Bronchial epithelial cell (primary cell): ENCODE results near the gene ARAP2. TPM values are rescaled to one million over a fixed set of nuclear protein-coding genes. Genes with fewer than 3 reads are reported as not detected.

Experiments
- DNase-seq: peaks from one replicate; pipeline ENCODE4 v3.0.0-alpha.2; 2010; ENCODE audit warnings: low read depth
- FAIRE-seq: peaks from 2 replicates; lab custom pipeline; 2011; peaks lifted over from hg19 to GRCh38; lab: Jason Lieb, UNC
- H3K27me3 ChIP-seq: 2 replicates; pipeline ENCODE4 v1.5.1; 2011; ENCODE audit warnings: low read length; ENCODE audit not compliant: control insufficient read depth, insufficient read depth
- H3K36me3 ChIP-seq: 2 replicates; pipeline ENCODE4 v1.5.1; 2011; ENCODE audit warnings: low read length; ENCODE audit not compliant: control insufficient read depth, insufficient read depth
- H3K4me3 ChIP-seq: 2 replicates; pipeline ENCODE4 v1.5.1; 2011; ENCODE audit warnings: mild to moderate bottlenecking, low read depth, low read length, control low read depth
- CTCF ChIP-seq: IDR thresholded peaks from 2 replicates; pipeline ENCODE4 v1.5.1; 2011; ENCODE audit warnings: mild to moderate bottlenecking, moderate library complexity, low read length, control low read depth, inconsistent platforms; ENCODE audit not compliant: insufficient read depth, severe bottlenecking
- total RNA-seq: library from RNA; depleted of rRNA; stranded (reverse); fragments of >200 nt; gene quantifications from 2 replicates; pipeline ENCODE4 v1.2.1, GENCODE V29; 2014

Gene ARAP2
- total RNA-seq, 1 donor from 2014 or later: 46.3 TPM

- FAIRE-seq (no peak), DNase-seq (no peak)
- no peaks in the 10 kb centered on the region for H3K36me3 ChIP-seq
- no peak for TF ChIP-seq CTCF
- no peak overlapping the region for H3K4me3 ChIP-seq
- H3K27me3 ChIP-seq: no peaks in the 10 kb centered on the region
These were observed 42.2 kb upstream of the ARAP2 start for GRCh38 chr4:36286481-36286871.

GRCh38 chr4:36285784-36286480 is 41.6 kb upstream of the ARAP2 start:
- FAIRE-seq: no peak
- no peak for TF ChIP-seq CTCF

GRCh38 chr4:36283912-36284465 is 39.7 kb upstream of the ARAP2 start:
- Histone ChIP-seq H3K27me3 (no peaks in the 10 kb centered on the region), H3K36me3 (no peaks in the 10 kb centered on the region), H3K4me3 (no peak overlapping the region)
- no peak for FAIRE-seq
- TF ChIP-seq CTCF: no peak
- DNase-seq: peak; percentile 21

More at GRCh38 chr4:36285784-36286480, 41.6 kb upstream of the ARAP2 start:
- Histone ChIP-seq H3K36me3 (no peaks in the 10 kb centered on the region), H3K4me3 (no peak overlapping the region), H3K27me3 (no peaks in the 10 kb centered on the region)
- DNase-seq: peak; percentile 96

GRCh38 chr4:36282503-36283030 is 38.3 kb upstream of the ARAP2 start:
- Histone ChIP-seq H3K4me3 (no peak overlapping the region), H3K36me3 (no peaks in the 10 kb centered on the region), H3K27me3 (no peaks in the 10 kb centered on the region)
- DNase-seq (no peak), FAIRE-seq (no peak)
- no peak for TF ChIP-seq CTCF

GRCh38 chr4:36281384-36282106 is 37.2 kb upstream of the ARAP2 start, which contains the start of gene DTHD1:
Gene DTHD1 (plus strand): TSS chr4:36281616. CDS start chr4:36281759, 143 bp downstream.
- H3K4me3 ChIP-seq: no peak within 1 kb of the TSS
- peak; percentile 94 for DNase-seq

More at GRCh38 chr4:36281384-36282106, 37.2 kb upstream of the ARAP2 start, which contains the start of gene DTHD1:
- Histone ChIP-seq H3K36me3 (no peaks in the 10 kb centered on the region), H3K27me3 (no peaks in the 10 kb centered on the region)
- no peak for TF ChIP-seq CTCF
- FAIRE-seq: peak; percentile 86
